Measurements from ENCODE around the gene VPS13C. TPM values are rescaled to one million over a fixed set of nuclear protein-coding genes. Genes with fewer than 3 reads are reported as not detected.
"Not testable (repeated sequence)": the region's sequence is repeated elsewhere in the genome, so short reads cannot be mapped to it uniquely, and the experiment has no call there.

Gene VPS13C
- total and polyA plus RNA-seq, 5 experiments from 2014 or later = 11.1 to 109 (median 17.6) TPM

DNA sequence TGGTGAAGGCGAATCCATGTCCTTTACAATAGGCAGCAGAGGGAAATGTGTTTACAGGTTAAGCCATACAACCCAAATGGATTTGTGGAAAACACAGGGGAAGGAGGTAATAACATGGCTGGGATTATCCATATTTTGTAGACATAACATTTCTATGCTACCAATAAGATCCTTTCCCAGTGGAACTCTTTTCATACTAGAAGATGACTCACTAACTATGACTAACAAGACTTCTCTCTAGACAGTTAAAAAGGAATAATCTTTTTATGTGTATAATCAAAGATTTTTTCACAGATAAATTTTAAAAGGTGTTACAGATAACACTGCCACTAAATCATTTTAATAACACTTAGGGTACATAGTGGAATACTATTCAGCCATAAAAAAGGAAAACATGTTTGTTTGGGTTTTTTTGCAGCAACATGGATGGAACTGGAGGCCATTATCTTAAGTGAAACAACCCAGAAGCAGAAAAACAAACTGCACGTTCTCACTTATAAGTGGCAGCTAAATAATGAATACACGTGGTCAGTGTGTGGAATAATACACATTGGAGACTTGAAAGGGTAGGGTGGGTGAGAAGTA is 39.6 kb downstream of the VPS13C start:
- Mint-ChIP-seq H3K4me3 (no peak overlapping the region), H3K27me3 (no peaks in the 10 kb centered on the region), H3K4me1 (peaks cover 0 to 5% (median 3%) of the 10 kb centered on the region in 4 donors), H3K9me3 (peaks cover 0 to 15% (median 4%) of the 10 kb centered on the region in 9 donors), H3K27ac (no peak overlapping the region), H3K36me3 (peaks cover 27 to 59% (median 50%) of the 10 kb centered on the region in 3 donors)
- ATAC-seq (no peak), DNase-seq (no peak)
- POLR2A ChIA-PET = no interaction called here

GRCh38 chr15:62005354-62005753 is 54.9 kb downstream of the VPS13C start:
- ATAC-seq, H3K4me1 Mint-ChIP-seq, DNase-seq, H3K4me3 Mint-ChIP-seq, POLR2A ChIA-PET, H3K27me3 Mint-ChIP-seq, H3K27ac Mint-ChIP-seq, H3K9me3 Mint-ChIP-seq: not testable (repeated sequence)
- H3K36me3 Mint-ChIP-seq = peaks cover 0 to 40% (median 33%) of the 10 kb centered on the region in 3 donors

GRCh38 chr15:61997786-61998185 is 62.5 kb downstream of the VPS13C start:
- POLR2A ChIA-PET = no interaction called here
- Mint-ChIP-seq H3K4me3 (no peak overlapping the region), H3K4me1 (peaks cover 0 to 10% (median 1%) of the 10 kb centered on the region in 4 donors), H3K27me3 (no peaks in the 10 kb centered on the region), H3K36me3 (peaks cover 22 to 59% (median 31%) of the 10 kb centered on the region in 3 donors), H3K27ac (peak overlapping the region in 3 of 10 donors; percentile 2 to 78 (median 38)), H3K9me3 (peaks cover 0 to 7% (median 0%) of the 10 kb centered on the region in 9 donors)
- no peak for ATAC-seq
- DNase-seq = no peak

DNA sequence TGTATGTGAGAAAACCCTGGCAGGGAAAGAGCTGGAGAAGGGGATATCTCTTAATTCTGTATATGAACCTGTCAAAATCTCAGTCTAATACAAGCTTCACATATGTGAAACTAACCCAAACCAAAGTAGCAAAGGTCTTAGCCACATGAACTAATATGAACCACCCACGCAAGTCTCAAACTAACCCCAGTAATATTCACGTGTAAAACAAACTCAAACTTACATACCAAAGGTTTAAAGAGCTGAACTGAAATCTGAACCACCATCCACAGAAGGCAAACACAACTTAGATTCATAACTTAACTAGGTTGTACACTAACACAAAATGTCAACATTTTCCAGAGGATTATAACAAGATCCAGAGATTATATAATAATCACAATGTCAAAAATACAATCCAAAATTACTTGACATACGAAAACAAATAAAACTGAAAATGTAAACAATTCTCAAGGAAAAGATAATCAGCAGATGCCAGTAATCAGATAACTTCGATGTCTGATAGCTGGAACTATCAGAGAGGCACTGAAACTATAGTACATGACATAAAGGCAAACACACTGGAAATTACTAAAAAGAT is 64.1 kb downstream of the VPS13C start:
- Mint-ChIP-seq H3K27me3 (no peaks in the 10 kb centered on the region), H3K4me1 (peaks cover 0 to 10% (median 1%) of the 10 kb centered on the region in 4 donors), H3K9me3 (peaks cover 0 to 7% (median 0%) of the 10 kb centered on the region in 9 donors), H3K27ac (no peak overlapping the region), H3K4me3 (no peak overlapping the region), H3K36me3 (peaks cover 22 to 70% (median 41%) of the 10 kb centered on the region in 3 donors)
- POLR2A ChIA-PET = no interaction called here
- DNase-seq (no peak), ATAC-seq (no peak)

- Mint-ChIP-seq H3K9me3 (peaks cover 0 to 7% (median 0%) of the 10 kb centered on the region in 9 donors), H3K4me3 (no peak overlapping the region), H3K27ac (peak overlapping the region in 1 of 10 donors; percentile 14), H3K36me3 (peaks cover 24 to 79% (median 56%) of the 10 kb centered on the region in 3 donors), H3K4me1 (peaks cover 0 to 10% (median 1%) of the 10 kb centered on the region in 4 donors), H3K27me3 (no peaks in the 10 kb centered on the region)
- DNase-seq (no peak), ATAC-seq (no peak)
- POLR2A ChIA-PET = no interaction called here
These were observed 66.0 kb downstream of the VPS13C start for GRCh38 chr15:61994216-61994615.

- POLR2A ChIA-PET = interaction anchor here (0.6 kb wide), 1 partner anchor 1412 kb away, joined by 3 read pairs; no protein-coding TSS in a partner anchor
- Mint-ChIP-seq H3K4me3 (no peak overlapping the region), H3K4me1 (peaks cover 0 to 5% (median 1%) of the 10 kb centered on the region in 4 donors), H3K9me3 (peaks cover 0 to 9% (median 0%) of the 10 kb centered on the region in 9 donors), H3K36me3 (peaks cover 27 to 80% (median 61%) of the 10 kb centered on the region in 3 donors), H3K27ac (peak overlapping the region in 1 of 10 donors; percentile 15), H3K27me3 (no peaks in the 10 kb centered on the region)
- DNase-seq = no peak
- no peak for ATAC-seq
These were observed 67.7 kb downstream of the VPS13C start for GRCh38 chr15:61992518-61992917.

- Mint-ChIP-seq H3K27me3 (no peaks in the 10 kb centered on the region), H3K4me1 (peaks cover 0 to 7% (median 6%) of the 10 kb centered on the region in 4 donors), H3K36me3 (peaks cover 25 to 77% (median 52%) of the 10 kb centered on the region in 3 donors), H3K27ac (peak overlapping the region in 1 of 10 donors; percentile 19), H3K9me3 (peaks cover 0 to 4% (median 0%) of the 10 kb centered on the region in 9 donors), H3K4me3 (no peak overlapping the region)
- DNase-seq (no peak), ATAC-seq (no peak)
- POLR2A ChIA-PET = no interaction called here
These were observed 70.6 kb downstream of the VPS13C start for GRCh38 chr15:61989667-61990066.

DNA sequence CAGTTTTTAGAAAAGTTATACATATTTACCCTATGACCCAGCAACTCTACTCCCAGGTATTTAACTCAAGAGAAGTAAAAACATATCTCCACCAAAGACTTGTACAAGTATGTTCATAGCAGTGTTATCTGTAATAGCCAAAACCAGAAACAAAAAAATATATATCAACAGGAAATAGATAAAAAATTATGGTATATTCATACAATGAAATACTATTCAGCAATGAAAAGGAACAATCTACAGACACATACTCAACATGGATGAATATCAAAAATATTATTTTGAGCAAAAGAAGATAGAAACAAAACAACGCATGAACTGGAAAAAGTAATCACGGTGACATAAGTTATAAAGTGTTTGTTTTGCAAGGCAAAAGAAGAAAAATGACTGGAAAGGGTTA is 72.4 kb downstream of the VPS13C start:
- H3K4me1 Mint-ChIP-seq = peaks cover 0 to 6% (median 6%) of the 10 kb centered on the region in 4 donors
- no peak overlapping the region for H3K4me3 Mint-ChIP-seq
- H3K27ac Mint-ChIP-seq = no peak overlapping the region
- H3K9me3 Mint-ChIP-seq = peaks cover 0 to 4% (median 0%) of the 10 kb centered on the region in 9 donors
- H3K27me3 Mint-ChIP-seq = no peaks in the 10 kb centered on the region
- POLR2A ChIA-PET = no interaction called here
- ATAC-seq (no peak), DNase-seq (no peak)
- peaks cover 25 to 85% (median 62%) of the 10 kb centered on the region in 3 donors for H3K36me3 Mint-ChIP-seq

- ATAC-seq (no peak), DNase-seq (no peak)
- Mint-ChIP-seq H3K9me3 (no peaks in the 10 kb centered on the region), H3K27me3 (no peaks in the 10 kb centered on the region), H3K4me3 (no peak overlapping the region), H3K4me1 (peaks cover 0 to 6% (median 6%) of the 10 kb centered on the region in 4 donors), H3K36me3 (peaks cover 14 to 84% (median 42%) of the 10 kb centered on the region in 3 donors), H3K27ac (peak overlapping the region in 1 of 10 donors; percentile 25)
- POLR2A ChIA-PET = no interaction called here
These were observed 77.2 kb downstream of the VPS13C start for GRCh38 chr15:61983081-61983480.

DNA sequence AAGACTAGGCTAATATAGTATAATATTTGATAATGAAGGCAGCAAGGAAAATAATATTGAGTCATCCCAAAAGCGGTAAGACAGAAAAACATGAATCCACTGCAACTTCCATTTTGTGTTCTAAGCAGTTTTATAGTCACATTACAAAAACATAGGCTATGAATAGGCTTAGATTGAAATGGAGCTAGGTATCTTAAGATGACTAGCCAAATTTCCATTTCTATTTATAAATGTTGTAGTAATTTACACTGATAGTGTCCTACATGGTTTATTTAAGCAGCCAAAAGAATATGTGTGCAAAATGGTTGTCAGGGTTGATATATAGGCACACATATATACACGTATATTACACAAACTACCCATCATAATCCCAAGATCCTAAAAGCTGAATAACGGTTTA is 82.0 kb downstream of the VPS13C start:
- H3K9me3 Mint-ChIP-seq = no peaks in the 10 kb centered on the region
- no peaks in the 10 kb centered on the region for H3K27me3 Mint-ChIP-seq
- H3K4me3 Mint-ChIP-seq = no peak overlapping the region
- no peak overlapping the region for H3K27ac Mint-ChIP-seq
- ATAC-seq (no peak), DNase-seq (no peak)
- peaks cover 0 to 13% (median 12%) of the 10 kb centered on the region in 4 donors for H3K4me1 Mint-ChIP-seq
- peaks cover 3 to 76% (median 30%) of the 10 kb centered on the region in 3 donors for H3K36me3 Mint-ChIP-seq
- POLR2A ChIA-PET = no interaction called here

DNA sequence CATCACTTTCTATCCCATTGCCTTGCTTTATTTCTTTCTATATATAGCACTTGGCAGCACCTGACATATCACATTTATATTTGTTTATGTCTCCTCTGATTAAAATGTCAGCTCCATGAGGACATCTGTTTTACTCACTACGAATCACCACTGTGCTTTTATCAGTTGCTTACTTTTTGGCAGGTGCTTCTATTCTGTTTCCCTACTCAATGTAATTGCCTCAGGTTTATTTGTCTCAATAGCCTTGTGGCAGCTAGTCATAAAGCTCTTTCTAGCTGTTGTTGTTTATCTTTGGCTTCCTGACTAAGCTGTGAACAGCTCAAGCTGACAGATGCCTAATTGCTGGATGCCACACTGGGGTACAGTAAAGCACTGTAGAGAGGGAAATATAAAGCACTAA is 85.5 kb downstream of the VPS13C start:
- no peaks in the 10 kb centered on the region for H3K27me3 Mint-ChIP-seq
- peak overlapping the region in 6 of 10 donors; percentile 9 to 69 (median 24) for H3K27ac Mint-ChIP-seq
- ATAC-seq (no peak), DNase-seq (no peak)
- POLR2A ChIA-PET = no interaction called here
- no peak overlapping the region for H3K4me3 Mint-ChIP-seq
- H3K4me1 Mint-ChIP-seq = peaks cover 0 to 14% (median 12%) of the 10 kb centered on the region in 4 donors
- H3K36me3 Mint-ChIP-seq = peaks cover 3 to 77% (median 35%) of the 10 kb centered on the region in 3 donors
- H3K9me3 Mint-ChIP-seq = no peaks in the 10 kb centered on the region

DNA sequence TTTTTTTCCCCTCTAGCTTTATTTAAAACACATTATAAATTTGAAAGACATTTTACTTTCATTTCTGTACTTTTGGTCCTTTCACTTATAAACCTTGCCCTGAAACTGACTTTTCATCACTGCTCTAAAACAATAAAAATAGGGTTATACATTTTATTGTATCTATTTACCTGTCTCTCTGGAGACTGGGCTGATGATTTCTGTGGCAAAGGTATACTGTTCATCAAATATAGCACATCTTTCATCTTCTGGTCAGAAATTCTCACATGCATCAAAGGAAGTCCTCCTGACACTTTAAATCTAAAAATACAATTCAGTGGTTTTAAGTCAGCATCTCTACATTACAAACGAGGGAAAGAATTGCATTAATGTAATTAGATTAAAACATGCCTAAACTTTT is 86.1 kb downstream of the VPS13C start:
- H3K27me3 Mint-ChIP-seq = no peaks in the 10 kb centered on the region
- no peaks in the 10 kb centered on the region for H3K9me3 Mint-ChIP-seq
- H3K36me3 Mint-ChIP-seq = peaks cover 2 to 71% (median 29%) of the 10 kb centered on the region in 3 donors
- DNase-seq (no peak), ATAC-seq (no peak)
- H3K4me1 Mint-ChIP-seq = peaks cover 0 to 14% (median 12%) of the 10 kb centered on the region in 4 donors
- POLR2A ChIA-PET = no interaction called here
- peak overlapping the region in 4 of 10 donors; percentile 4 to 40 (median 28) for H3K27ac Mint-ChIP-seq
- H3K4me3 Mint-ChIP-seq = no peak overlapping the region

- H3K36me3 Mint-ChIP-seq = peaks cover 13 to 82% (median 57%) of the 10 kb centered on the region in 3 donors
- ATAC-seq = no peak
- no peak for DNase-seq
- no peaks in the 10 kb centered on the region for H3K27me3 Mint-ChIP-seq
- peaks cover 0 to 3% (median 0%) of the 10 kb centered on the region in 4 donors for H3K4me1 Mint-ChIP-seq
- no peak overlapping the region for H3K4me3 Mint-ChIP-seq
- H3K27ac Mint-ChIP-seq = peak overlapping the region in 2 of 10 donors; percentile 17 to 50
- H3K9me3 Mint-ChIP-seq = peaks cover 0 to 5% (median 0%) of the 10 kb centered on the region in 9 donors
- POLR2A ChIA-PET = no interaction called here
These were observed 108.3 kb downstream of the VPS13C start for GRCh38 chr15:61951949-61952348.

All from naive thymus-derived CD8-positive, alpha-beta T cell (primary cell).